PFSK-1 (cell line): ENCODE results near the gene PPP1R13L.

Source experiments
- POLR2AphosphoS5 ChIP-seq: IDR thresholded peaks from 2 replicates; pipeline ENCODE4 v1.6.1; 2012; ENCODE audit warnings: low read depth, mild to moderate bottlenecking, control low read depth, low read length, moderate library complexity
- REST ChIP-seq, 2 experiments: IDR thresholded peaks; 2 replicates each; pipeline versions ENCODE4 v1.6.1 to v1.8.0; 2011 to 2012; ENCODE audit warnings: low read depth in 2 of 2, low read length in 2 of 2, control low read depth in 1 of 2, inconsistent platforms in 1 of 2, mild to moderate bottlenecking in 1 of 2, moderate library complexity in 1 of 2; ENCODE audit not compliant: insufficient read depth in 1 of 2

GRCh38 chr19:45440259-45440638, 35.4 kb upstream of the PPP1R13L start:
- no peak for TF ChIP-seq POLR2AphosphoS5
- no peak for TF ChIP-seq REST (IDR thresholded peaks at IDR 0.05; ENCODE audit: insufficient read depth in 1 of 2, low read depth in 2 of 2, low read length in 2 of 2)
